WTC11 (cell line): ENCODE measurements around the gene ADD1. TPM values are rescaled to one million over a fixed set of nuclear protein-coding genes. Genes with fewer than 3 reads are reported as not detected.

Experiments used
- ATAC-seq: fragments of 200-7000 bp; cut with Tn5 transposase; 2 replicates; pipeline ENCODE4 v1.10.0; 2021; ENCODE audit warnings: mild to moderate bottlenecking, moderate library complexity
- CTCF ChIA-PET: fragments of 300-600 bp; sonication (Branson Sonifier 250); formaldehyde crosslinking; loops from one replicate; lab custom pipeline; 2021; ENCODE audit warnings: antibody characterized with exemption; lab: Charles Lee
- POLR2A ChIA-PET: fragments of 350-600 bp; sonication (Branson Sonifier 250); formaldehyde crosslinking; loops from one replicate; lab custom pipeline; 2021; ENCODE audit warnings: antibody characterized with exemption; lab: Charles Lee
- DNase-seq: peaks from one replicate; pipeline ENCODE4 v3.0.0; 2021; ENCODE audit warnings: low spot score
- H3K27ac Mint-ChIP-seq: 2 replicates; pipeline ENCODE4 v1.8.0; 2021; ENCODE audit warnings: mixed read lengths
- H3K27me3 Mint-ChIP-seq: 2 replicates; pipeline ENCODE4 v1.8.0; 2021; ENCODE audit warnings: low read depth, mild to moderate bottlenecking, moderate library complexity, mixed read lengths
- H3K36me3 Mint-ChIP-seq: 2 replicates; pipeline ENCODE4 v1.8.0; 2021; ENCODE audit warnings: mixed read lengths
- H3K4me1 Mint-ChIP-seq: 2 replicates; pipeline ENCODE4 v1.8.0; 2022; ENCODE audit warnings: mixed read lengths
- H3K4me3 Mint-ChIP-seq: 2 replicates; pipeline ENCODE4 v1.8.0; 2021; ENCODE audit warnings: mild to moderate bottlenecking, moderate library complexity, mixed read lengths
- H3K9me3 Mint-ChIP-seq: 2 replicates; pipeline ENCODE4 v1.8.0; 2021; ENCODE audit warnings: mixed read lengths
- AR ChIP-seq: fragments of 250-450 bp; sonication (Bioruptor Pico); IDR thresholded peaks from 2 replicates; pipeline ENCODE4 v1.9.0; 2021; ENCODE audit warnings: mild to moderate bottlenecking
- CREM ChIP-seq: sonication (generic); formaldehyde crosslinking; IDR thresholded peaks from 2 replicates; pipeline ENCODE4 v1.8.1; 2022; ENCODE audit warnings: mild to moderate bottlenecking, missing genetic modification reagents, moderate library complexity
- ETV6 ChIP-seq: sonication (generic); formaldehyde crosslinking; IDR thresholded peaks from 2 replicates; pipeline ENCODE4 v1.8.1; 2022; ENCODE audit warnings: mild to moderate bottlenecking, missing genetic modification reagents
- FOXJ3 ChIP-seq: sonication (generic); formaldehyde crosslinking; IDR thresholded peaks from 2 replicates; pipeline ENCODE4 v1.9.0; 2021; ENCODE audit warnings: missing genetic modification reagents, mild to moderate bottlenecking, borderline replicate concordance
- JAZF1 ChIP-seq: fragments of 250-450 bp; sonication (Bioruptor Pico); IDR thresholded peaks from 2 replicates; pipeline ENCODE4 v1.9.0; 2021; ENCODE audit warnings: moderate library complexity, mild to moderate bottlenecking, inconsistent platforms
- JUN ChIP-seq: sonication (generic); formaldehyde crosslinking; IDR thresholded peaks from 2 replicates; pipeline ENCODE4 v1.8.0; 2023; ENCODE audit warnings: mild to moderate bottlenecking, missing genetic modification reagents
- MLX ChIP-seq: sonication (generic); formaldehyde crosslinking; IDR thresholded peaks from 2 replicates; pipeline ENCODE4 v1.8.1; 2023; ENCODE audit warnings: mild to moderate bottlenecking, missing genetic modification reagents, moderate library complexity
- MYBL2 ChIP-seq: sonication (generic); formaldehyde crosslinking; IDR thresholded peaks from 2 replicates; pipeline ENCODE4 v1.8.1; 2023; ENCODE audit warnings: mild to moderate bottlenecking, moderate library complexity, missing genetic modification reagents
- NFE2L1 ChIP-seq: sonication (generic); formaldehyde crosslinking; IDR thresholded peaks from 2 replicates; pipeline ENCODE4 v1.8.1; 2023; ENCODE audit warnings: missing genetic modification reagents
- NR2C2 ChIP-seq: sonication (generic); formaldehyde crosslinking; IDR thresholded peaks from 2 replicates; pipeline ENCODE4 v1.8.0; 2022; ENCODE audit warnings: mild to moderate bottlenecking, missing genetic modification reagents
- SP1 ChIP-seq: sonication (generic); formaldehyde crosslinking; conservative IDR thresholded peaks from 2 replicates; pipeline ENCODE4 v1.8.1; 2022; ENCODE audit warnings: missing genetic modification reagents
- TEAD4 ChIP-seq: sonication (generic); formaldehyde crosslinking; IDR thresholded peaks from 2 replicates; pipeline ENCODE4 v1.8.0; 2022; ENCODE audit warnings: mild to moderate bottlenecking, missing genetic modification reagents
- TP53 ChIP-seq: sonication (generic); formaldehyde crosslinking; IDR thresholded peaks from 2 replicates; pipeline ENCODE4 v1.8.1; 2023; ENCODE audit warnings: mild to moderate bottlenecking, missing genetic modification reagents
- ZNF423 ChIP-seq: fragments of 250-450 bp; sonication (Bioruptor Pico); IDR thresholded peaks from 2 replicates; pipeline ENCODE4 v2.1.2; 2022; ENCODE audit warnings: mild to moderate bottlenecking, moderate library complexity
- ZNF532 ChIP-seq: fragments of 250-450 bp; sonication (Bioruptor Pico); IDR thresholded peaks from 2 replicates; pipeline ENCODE4 v1.9.0; 2021; ENCODE audit warnings: mild to moderate bottlenecking, borderline replicate concordance
- total RNA-seq: library from RNA; stranded (reverse); gene quantifications from 3 replicates; pipeline ENCODE4 v1.2.3, GENCODE V29; 2021
- TF ChIP-seq, protein P1 (sequence below): sonication (generic); formaldehyde crosslinking; conservative IDR thresholded peaks from 2 replicates; pipeline ENCODE4 v1.8.1; 2023; ENCODE audit warnings: mild to moderate bottlenecking, low read depth, missing genetic modification reagents, moderate library complexity
- TF ChIP-seq, protein P2 (sequence below): fragments of 200-600 bp; IDR thresholded peaks from 2 replicates; pipeline ENCODE4 v1.8.0; 2022; ENCODE audit warnings: antibody characterized with exemption
- TF ChIP-seq, protein P3 (sequence below): fragments of 250-450 bp; sonication (Bioruptor Pico); conservative IDR thresholded peaks from 2 replicates; pipeline ENCODE4 v1.9.0; 2021; ENCODE audit warnings: mild to moderate bottlenecking

ADD1 gene
- total RNA-seq, 1 experiment from 2014 or later = 178 TPM

DNA sequence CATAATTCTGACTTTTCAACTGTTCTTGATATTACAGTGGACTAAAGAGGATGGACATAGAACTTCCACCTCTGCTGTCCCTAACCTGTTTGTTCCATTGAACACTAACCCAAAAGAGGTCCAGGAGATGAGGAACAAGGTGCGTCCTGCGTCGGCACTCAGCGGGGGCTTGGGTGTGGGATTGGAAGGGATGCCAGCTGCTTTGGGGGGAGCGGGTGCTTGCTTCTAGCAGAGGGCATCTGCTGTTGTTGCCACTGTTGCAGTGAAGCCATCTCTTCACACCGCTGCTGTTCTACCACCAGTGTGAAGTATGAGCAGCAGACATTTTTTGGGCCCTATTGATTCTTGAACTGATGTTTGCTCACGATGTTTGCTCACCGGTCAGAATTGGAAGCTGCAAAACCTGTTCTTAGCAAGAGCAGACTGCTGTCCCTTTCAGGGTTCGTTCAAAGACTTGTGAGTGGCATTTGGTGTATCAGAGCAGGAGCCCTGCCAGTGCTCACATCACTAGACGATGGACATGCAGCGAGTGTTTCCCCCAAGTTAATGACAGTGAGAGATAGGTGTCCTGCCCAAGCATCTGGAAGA is 64.2 kb downstream of the ADD1 start (continued):
- TF ChIP-seq, protein P1, sequence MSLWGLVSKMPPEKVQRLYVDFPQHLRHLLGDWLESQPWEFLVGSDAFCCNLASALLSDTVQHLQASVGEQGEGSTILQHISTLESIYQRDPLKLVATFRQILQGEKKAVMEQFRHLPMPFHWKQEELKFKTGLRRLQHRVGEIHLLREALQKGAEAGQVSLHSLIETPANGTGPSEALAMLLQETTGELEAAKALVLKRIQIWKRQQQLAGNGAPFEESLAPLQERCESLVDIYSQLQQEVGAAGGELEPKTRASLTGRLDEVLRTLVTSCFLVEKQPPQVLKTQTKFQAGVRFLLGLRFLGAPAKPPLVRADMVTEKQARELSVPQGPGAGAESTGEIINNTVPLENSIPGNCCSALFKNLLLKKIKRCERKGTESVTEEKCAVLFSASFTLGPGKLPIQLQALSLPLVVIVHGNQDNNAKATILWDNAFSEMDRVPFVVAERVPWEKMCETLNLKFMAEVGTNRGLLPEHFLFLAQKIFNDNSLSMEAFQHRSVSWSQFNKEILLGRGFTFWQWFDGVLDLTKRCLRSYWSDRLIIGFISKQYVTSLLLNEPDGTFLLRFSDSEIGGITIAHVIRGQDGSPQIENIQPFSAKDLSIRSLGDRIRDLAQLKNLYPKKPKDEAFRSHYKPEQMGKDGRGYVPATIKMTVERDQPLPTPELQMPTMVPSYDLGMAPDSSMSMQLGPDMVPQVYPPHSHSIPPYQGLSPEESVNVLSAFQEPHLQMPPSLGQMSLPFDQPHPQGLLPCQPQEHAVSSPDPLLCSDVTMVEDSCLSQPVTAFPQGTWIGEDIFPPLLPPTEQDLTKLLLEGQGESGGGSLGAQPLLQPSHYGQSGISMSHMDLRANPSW (CRISPR knock-in tag) = no peak
- TF ChIP-seq, protein P2, sequence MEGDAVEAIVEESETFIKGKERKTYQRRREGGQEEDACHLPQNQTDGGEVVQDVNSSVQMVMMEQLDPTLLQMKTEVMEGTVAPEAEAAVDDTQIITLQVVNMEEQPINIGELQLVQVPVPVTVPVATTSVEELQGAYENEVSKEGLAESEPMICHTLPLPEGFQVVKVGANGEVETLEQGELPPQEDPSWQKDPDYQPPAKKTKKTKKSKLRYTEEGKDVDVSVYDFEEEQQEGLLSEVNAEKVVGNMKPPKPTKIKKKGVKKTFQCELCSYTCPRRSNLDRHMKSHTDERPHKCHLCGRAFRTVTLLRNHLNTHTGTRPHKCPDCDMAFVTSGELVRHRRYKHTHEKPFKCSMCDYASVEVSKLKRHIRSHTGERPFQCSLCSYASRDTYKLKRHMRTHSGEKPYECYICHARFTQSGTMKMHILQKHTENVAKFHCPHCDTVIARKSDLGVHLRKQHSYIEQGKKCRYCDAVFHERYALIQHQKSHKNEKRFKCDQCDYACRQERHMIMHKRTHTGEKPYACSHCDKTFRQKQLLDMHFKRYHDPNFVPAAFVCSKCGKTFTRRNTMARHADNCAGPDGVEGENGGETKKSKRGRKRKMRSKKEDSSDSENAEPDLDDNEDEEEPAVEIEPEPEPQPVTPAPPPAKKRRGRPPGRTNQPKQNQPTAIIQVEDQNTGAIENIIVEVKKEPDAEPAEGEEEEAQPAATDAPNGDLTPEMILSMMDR = no peak
- TF ChIP-seq TEAD4 (CRISPR knock-in tag) = no peak
- TF ChIP-seq FOXJ3 (CRISPR knock-in tag) = no peak
- TF ChIP-seq JAZF1 (CRISPR knock-in tag) = no peak
- TF ChIP-seq AR (CRISPR knock-in tag) = no peak
- no peak for TF ChIP-seq NR2C2
- TF ChIP-seq, all 79 proteins: peak for 0

- POLR2A ChIA-PET = no interaction called here
- Mint-ChIP-seq H3K4me3 (no peak overlapping the region), H3K27me3 (no peaks in the 10 kb centered on the region), H3K9me3 (no peaks in the 10 kb centered on the region), H3K4me1 (no peaks in the 10 kb centered on the region), H3K27ac (peak overlapping the region; percentile 32; the same call in 1 of the 2 replicates), H3K36me3 (peaks cover 58% of the 10 kb centered on the region)
- ATAC-seq = no peak
- no peak for DNase-seq
- CTCF ChIA-PET = no interaction called here
- no peak for TF ChIP-seq JUN (CRISPR knock-in tag)
- TF ChIP-seq, protein P3, sequence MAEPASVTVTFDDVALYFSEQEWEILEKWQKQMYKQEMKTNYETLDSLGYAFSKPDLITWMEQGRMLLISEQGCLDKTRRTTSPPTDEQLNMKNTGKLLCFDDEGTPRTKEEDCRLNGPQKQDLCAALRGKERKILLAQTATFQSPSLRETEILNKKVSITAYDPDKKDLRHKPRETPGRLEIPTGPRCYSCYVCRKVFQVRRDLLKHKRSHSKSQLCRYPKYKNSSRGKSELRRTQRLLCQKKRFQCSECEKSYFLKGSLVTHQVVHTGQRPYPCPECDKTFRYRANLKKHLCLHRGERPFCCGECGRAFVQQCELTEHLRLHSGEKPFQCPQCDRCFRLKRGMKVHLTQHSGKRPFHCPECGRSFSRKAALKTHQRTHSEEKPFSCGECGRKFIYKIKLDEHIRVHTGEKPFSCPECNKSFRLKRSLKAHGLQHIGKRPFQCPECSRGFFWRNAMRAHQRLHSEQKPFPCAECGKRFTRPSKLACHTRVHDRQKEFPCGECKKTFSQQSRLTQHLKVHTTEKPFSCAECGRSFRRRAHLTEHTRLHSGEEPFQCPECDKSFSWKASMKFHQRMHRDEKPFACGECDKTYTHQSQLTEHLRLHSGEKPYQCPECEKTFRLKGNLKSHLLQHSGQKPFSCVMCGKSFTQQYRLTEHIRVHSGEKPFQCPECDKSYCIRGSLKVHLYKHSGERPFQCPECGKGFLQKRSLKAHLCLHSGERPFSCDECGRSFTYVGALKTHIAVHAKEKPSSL (CRISPR knock-in tag) = no peak
- TF ChIP-seq TP53 (CRISPR knock-in tag) = no peak
- no peak for TF ChIP-seq ZNF532
- TF ChIP-seq MLX = no peak
- no peak for TF ChIP-seq ZNF423 (CRISPR knock-in tag)
- TF ChIP-seq ETV6 (CRISPR knock-in tag) = no peak
- no peak for TF ChIP-seq CREM (CRISPR knock-in tag)
- TF ChIP-seq JAZF1 (CRISPR knock-in tag) = no peak
- TF ChIP-seq AR (CRISPR knock-in tag) = no peak
- no peak for TF ChIP-seq NFE2L1 (CRISPR knock-in tag)
- no peak for TF ChIP-seq SP1 (CRISPR knock-in tag)
- TF ChIP-seq MYBL2 (CRISPR knock-in tag) = no peak
Observed at GRCh38 chr4:2908686-2909085, 65.0 kb downstream of the ADD1 start.
